C4-2B (cell line): ENCODE data around the gene MSMP.

Source experiments
- H3K27ac ChIP-seq: fragments of 450-650 bp; 2 replicates; pipeline ENCODE4 v1.5.1; 2017
- ZFX ChIP-seq: fragments of 450-650 bp; IDR thresholded peaks from 2 replicates; pipeline ENCODE4 v1.6.1; 2017
- TF ChIP-seq, protein P1 (sequence below): fragments of 450-650 bp; conservative IDR thresholded peaks from 2 replicates; pipeline ENCODE4 v1.5.1; 2017; ENCODE audit warnings: mild to moderate bottlenecking

MSMP gene

DNA sequence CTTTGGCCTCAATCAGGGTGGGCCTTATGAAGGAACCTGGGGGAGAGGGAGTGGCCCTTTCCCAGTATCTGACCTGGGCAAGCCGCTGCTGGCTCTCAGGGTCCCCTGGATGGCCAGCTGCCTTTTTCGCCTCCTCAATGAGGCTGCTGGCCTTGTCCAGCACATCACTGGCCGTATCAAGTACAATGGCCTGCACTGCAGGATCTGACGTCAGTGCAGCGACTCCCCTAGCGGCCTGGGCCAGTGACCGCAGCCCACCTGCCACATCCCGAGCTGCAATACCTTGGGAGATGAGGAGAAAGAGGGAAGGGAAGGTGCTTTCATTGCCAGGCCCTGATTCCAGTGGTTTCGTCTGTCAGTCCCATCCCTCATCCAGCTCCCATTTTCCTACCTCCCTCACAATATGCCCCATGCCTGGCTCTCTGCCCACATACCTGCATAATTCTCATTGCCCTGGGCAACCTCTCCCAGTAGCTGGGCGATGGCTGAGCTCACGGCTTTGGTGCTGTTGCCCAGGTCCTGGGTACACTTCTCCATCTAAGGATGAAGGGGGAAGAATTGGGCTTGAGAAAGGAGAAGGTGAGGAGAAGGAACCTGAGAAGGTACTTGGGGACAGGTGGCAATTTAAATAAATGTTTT is 41.2 kb downstream of the MSMP start:
- no peak for TF ChIP-seq ZFX
- TF ChIP-seq, protein P1, sequence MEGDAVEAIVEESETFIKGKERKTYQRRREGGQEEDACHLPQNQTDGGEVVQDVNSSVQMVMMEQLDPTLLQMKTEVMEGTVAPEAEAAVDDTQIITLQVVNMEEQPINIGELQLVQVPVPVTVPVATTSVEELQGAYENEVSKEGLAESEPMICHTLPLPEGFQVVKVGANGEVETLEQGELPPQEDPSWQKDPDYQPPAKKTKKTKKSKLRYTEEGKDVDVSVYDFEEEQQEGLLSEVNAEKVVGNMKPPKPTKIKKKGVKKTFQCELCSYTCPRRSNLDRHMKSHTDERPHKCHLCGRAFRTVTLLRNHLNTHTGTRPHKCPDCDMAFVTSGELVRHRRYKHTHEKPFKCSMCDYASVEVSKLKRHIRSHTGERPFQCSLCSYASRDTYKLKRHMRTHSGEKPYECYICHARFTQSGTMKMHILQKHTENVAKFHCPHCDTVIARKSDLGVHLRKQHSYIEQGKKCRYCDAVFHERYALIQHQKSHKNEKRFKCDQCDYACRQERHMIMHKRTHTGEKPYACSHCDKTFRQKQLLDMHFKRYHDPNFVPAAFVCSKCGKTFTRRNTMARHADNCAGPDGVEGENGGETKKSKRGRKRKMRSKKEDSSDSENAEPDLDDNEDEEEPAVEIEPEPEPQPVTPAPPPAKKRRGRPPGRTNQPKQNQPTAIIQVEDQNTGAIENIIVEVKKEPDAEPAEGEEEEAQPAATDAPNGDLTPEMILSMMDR: no peak
- H3K27ac ChIP-seq: no peak overlapping the region

DNA sequence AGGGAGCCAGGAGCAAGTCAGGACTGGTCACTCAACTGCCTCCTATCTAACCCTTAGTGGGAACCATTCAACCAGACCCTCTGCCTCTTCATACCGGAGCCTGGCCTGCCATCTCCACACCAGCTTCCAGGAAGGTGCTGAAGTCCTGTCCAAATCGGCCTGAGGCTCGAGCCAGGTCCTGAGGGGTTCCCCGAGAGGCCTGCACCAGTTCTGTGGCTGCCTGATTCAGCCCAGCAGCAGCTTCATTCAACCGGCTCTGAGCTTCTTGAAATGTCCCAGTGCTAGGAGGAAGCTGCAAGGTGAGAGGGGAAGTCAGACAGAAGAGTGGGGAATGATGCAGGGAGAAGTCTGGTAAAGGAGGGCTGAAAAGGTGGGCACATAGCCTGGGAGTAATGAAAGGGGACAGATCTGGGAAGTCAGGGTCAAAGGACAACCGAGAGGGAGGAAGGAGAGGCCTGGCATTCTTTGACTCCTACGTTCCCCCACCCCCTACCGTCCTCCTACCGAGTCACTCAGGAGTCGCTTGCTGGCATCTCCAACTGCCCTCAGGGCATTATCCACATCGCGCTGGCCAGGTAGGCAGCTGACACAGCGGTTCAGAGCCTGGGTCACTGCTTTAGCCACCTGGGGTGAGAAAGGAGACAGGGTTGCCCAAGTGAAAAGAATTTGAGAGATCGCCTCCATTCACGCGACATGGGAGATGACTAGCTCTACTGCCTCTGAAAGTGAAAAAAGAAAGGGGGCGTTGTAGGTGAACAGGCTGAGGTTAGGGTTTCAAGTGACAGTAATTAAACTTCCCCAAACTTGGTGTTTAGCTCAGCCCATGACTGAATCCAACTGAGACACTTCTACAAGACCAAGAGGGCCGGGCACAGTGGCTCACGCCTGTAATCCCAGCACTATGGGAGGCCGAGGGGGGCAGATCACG is 42.3 kb downstream of the MSMP start:
- no peak overlapping the region for H3K27ac ChIP-seq

DNA sequence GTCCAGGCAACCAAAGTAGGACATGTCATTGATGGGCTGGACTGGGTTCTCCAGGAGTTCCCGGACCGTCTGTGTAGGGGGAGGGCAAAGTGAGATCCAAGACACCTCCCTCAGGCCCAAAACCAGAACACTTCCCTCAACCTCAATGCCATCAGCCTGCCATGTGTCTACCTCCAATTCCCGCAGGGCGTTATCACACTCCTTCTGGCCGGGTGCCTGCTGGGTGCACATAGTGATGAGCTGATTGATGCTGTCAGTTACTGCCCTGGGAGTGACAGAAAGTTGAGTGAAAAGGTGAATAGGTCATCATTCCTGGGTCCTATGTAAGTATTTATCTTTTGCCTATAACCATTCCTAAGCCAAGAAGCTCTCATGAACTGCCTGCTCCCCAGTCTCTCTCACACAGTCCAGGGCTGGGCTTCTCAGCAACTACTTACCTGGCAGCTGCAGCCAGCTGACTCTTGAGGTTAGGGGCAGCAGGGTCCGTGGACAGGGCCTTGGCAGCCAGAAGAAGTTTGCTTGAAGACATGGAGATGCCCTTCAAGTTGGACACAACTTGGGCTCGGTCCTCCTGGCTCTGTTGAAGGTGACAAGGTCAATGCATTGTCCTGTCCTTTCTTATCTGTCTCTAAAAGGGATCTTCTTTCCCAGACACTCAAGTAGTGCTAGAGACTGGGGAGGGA is 43.1 kb downstream of the MSMP start:
- no peak for TF ChIP-seq ZFX
- TF ChIP-seq, protein P1: no peak
- no peak overlapping the region for H3K27ac ChIP-seq

More for the DNA sequence above, 42.3 kb downstream of the MSMP start:
- TF ChIP-seq ZFX: no peak
- TF ChIP-seq, protein P1: no peak

GRCh38 chr9:35708146-35708545 is 45.9 kb downstream of the MSMP start:
- TF ChIP-seq, protein P1: no peak
- no peak for TF ChIP-seq ZFX
- no peak overlapping the region for H3K27ac ChIP-seq

DNA sequence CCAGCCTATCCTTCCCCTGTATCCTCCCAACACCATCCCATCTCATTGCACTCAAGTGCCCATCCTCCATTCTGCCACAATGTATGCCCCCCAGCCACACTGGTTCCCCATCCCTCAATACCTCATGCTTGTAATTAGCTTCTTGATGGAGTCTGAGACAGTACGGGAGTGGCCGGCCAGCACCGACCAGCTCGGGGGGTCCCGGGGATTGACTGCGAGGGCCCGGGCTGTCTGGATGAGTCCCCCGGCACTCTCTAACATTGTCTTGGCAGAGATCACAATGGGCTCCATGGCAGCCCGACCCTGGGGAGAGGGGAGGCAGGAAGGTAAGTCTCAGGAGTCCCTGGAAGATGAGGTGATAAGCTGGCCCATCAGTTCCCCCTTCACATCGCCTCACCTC is 47.1 kb downstream of the MSMP start:
- H3K27ac ChIP-seq: no peak overlapping the region
- TF ChIP-seq, protein P1: no peak
- no peak for TF ChIP-seq ZFX

DNA sequence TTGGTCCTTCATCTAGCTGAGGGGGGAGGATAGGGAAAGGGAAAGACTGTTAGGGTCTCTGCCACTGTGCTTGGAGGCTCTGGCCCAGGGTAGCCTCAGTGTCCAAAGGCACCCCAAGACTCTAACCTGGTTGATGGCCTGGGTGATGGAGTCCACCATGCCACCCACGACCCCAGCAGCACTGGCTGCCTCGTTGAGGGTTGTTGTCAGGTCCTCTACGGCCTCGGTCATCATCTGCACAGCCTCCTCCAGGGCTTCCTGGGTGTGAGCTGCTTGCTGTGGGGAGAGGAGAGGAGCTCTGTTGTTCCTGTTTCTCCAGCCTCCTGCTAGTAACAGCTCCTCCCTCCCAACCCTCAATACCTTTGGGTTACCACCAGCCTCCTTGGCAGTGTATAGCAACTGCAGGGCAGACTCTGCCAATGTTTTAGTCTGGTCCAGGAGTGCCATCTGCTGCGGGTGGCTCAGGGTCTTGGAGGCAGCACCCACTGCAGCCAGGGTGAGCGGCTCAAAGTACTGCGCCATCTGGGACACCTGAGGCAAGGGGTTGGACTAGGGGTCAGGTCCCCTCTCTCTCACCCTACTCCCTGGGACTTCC is 48.1 kb downstream of the MSMP start:
- TF ChIP-seq, protein P1: no peak
- no peak for TF ChIP-seq ZFX
- no peak overlapping the region for H3K27ac ChIP-seq
